Esophagus muscularis mucosa (tissue), 4 donors: ENCODE measurements around the gene ZNF672. TPM values are rescaled to one million over a fixed set of nuclear protein-coding genes. Genes with fewer than 3 reads are reported as not detected.

ENCODE experiments used
- DNase-seq: peaks from one replicate; pipeline ENCODE4 v3.0.0-alpha.2; 2017; ENCODE audit errors: extremely low spot score
- H3K27ac ChIP-seq, 4 donors: fragments of 200-600 bp; sonication (generic); replicated peaks in 1 of 4; 1 replicate in 3 of 4; 2 replicates in 1 of 4; pipeline ENCODE4 v1.5.1; 2016 to 2019; ENCODE audit warnings: mild to moderate bottlenecking in 1 of 4
- H3K27me3 ChIP-seq, 4 donors: fragments of 200-600 bp; sonication (generic); one replicate each; pipeline versions ENCODE4 v1.5.1 to v1.6.0; 2016 to 2019
- H3K36me3 ChIP-seq, 4 donors: fragments of 200-600 bp; sonication (generic); one replicate each; pipeline ENCODE4 v1.5.1; 2016 to 2019
- H3K4me1 ChIP-seq, 4 donors: fragments of 200-600 bp; sonication (generic); one replicate each; pipeline ENCODE4 v1.5.1; 2016 to 2019
- H3K4me3 ChIP-seq, 4 donors: fragments of 200-600 bp; sonication (generic); 1 replicate in 2 of 4; 2 replicates in 2 of 4; pipeline ENCODE4 v1.5.1; 2016 to 2019; ENCODE audit warnings: mild to moderate bottlenecking in 4 of 4, moderate library complexity in 1 of 4
- H3K9me3 ChIP-seq, 4 donors: fragments of 200-600 bp; sonication (generic); 1 replicate in 3 of 4; 2 replicates in 1 of 4; pipeline ENCODE4 v1.5.1; 2016 to 2019
- CTCF ChIP-seq, 3 experiments: fragments of 200-600 bp in 2 of 3; fragments of 450-650 bp in 1 of 3; sonication (generic) in 2 of 3; IDR thresholded peaks; one replicate each; pipeline ENCODE4 v1.5.1; 2017 to 2019; ENCODE audit warnings: antibody characterized with exemption in 3 of 3, mild to moderate bottlenecking in 2 of 3, moderate library complexity in 1 of 3
- EP300 ChIP-seq: sonication (generic); formaldehyde crosslinking; IDR thresholded peaks from one replicate; pipeline ENCODE4 v1.6.1; 2017; ENCODE audit warnings: antibody characterized with exemption
- POLR2A ChIP-seq: fragments of 450-650 bp; IDR thresholded peaks from one replicate; pipeline ENCODE4 v1.6.1; 2017; ENCODE audit warnings: antibody characterized with exemption, moderate library complexity, mild to moderate bottlenecking, low read depth
- POLR2AphosphoS5 ChIP-seq, 2 donors: sonication (generic); formaldehyde crosslinking; IDR thresholded peaks; one replicate each; pipeline ENCODE4 v1.6.1; 2017; ENCODE audit warnings: antibody characterized with exemption in 2 of 2
- WGBS: methylation state at CpG from one replicate; pipeline ENCODE4 v1.1.5; 2018; 5-methylcytosine and 5-hydroxymethylcytosine counted together
- intact Hi-C: fragments of 100-400 bp; cut with DNase I; formaldehyde crosslinking; loops from one replicate; pipeline ENCODE4 v1.15.1; 2023
- total RNA-seq, 4 donors: library from RNA; depleted of rRNA; stranded (reverse); fragments of >200 nt; gene quantifications; one replicate each; pipeline versions ENCODE4 v1.1.0 to v1.2.1, GENCODE V29; 2016

Gene ZNF672
- total RNA-seq, 4 donors from 2014 or later = 30.3 to 46.4 (median 39.3) TPM

DNA sequence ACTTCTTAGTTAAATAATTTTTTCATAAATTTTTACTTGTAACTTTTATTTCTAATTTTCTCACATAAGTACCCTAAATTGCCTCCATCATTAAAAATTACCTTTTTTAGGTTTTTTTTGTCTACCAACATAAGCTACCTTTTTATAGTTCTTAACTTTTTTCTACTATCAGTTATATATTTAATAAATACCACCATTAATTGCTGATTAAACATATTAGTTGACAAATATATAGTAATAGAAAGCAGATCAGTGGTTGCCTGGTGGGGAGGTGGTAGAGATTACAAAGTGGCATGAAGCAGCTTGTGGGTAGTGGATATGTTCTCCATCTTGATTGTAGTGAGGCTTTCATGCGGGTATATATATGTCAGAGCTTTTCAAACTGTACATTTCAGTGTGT is 6.2 kb upstream of the ZNF672 start:
- Histone ChIP-seq H3K9me3 (no peaks in the 10 kb centered on the region), H3K36me3 (no peaks in the 10 kb centered on the region), H3K4me3 (no peak overlapping the region), H3K27me3 (peaks cover 0 to 12% (median 0%) of the 10 kb centered on the region in 4 donors), H3K27ac (no peak overlapping the region), H3K4me1 (peaks cover 4 to 8% (median 6%) of the 10 kb centered on the region in 4 donors)
- intact Hi-C loops = no loop called here
- no peak for DNase-seq
- WGBS = 89% methylated on average over 1 of the region's 1 CpG
- no peak for TF ChIP-seq EP300
- TF ChIP-seq POLR2AphosphoS5 (IDR thresholded peaks at IDR 0.05) = no peak
- no peak for TF ChIP-seq POLR2A
- TF ChIP-seq CTCF (IDR thresholded peaks at IDR 0.05) = no peak

DNA sequence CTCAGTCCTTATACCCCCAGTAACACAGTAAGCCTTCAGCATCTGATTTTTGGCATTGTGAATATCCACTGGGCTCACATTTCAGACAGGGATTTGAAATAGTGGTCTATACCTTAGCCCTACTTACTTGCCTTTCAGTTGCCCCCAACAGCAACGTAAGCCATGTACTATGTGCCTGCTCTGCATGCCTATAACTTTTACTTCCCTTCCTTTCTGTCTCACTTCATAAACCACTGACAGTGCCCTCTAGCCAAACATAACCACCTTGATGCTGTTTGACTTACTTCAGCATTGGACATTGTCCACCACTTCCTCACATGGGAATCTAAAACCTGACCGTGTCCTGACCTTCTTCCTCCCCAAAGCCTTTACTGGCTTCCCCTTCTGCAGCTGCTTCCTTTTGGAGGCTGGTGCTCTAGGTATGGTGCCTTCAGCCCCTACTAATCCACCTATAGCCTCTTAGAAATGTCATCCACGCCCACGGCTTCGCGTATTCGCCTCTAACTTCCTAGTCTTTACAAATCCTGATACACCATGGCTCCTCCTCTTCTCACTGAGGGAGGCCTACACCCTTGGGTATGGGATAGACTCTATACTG is 3.6 kb upstream of the ZNF672 start:
- intact Hi-C loops = no loop called here
- 55% methylated on average over 7 of the region's 7 CpGs for WGBS

DNA sequence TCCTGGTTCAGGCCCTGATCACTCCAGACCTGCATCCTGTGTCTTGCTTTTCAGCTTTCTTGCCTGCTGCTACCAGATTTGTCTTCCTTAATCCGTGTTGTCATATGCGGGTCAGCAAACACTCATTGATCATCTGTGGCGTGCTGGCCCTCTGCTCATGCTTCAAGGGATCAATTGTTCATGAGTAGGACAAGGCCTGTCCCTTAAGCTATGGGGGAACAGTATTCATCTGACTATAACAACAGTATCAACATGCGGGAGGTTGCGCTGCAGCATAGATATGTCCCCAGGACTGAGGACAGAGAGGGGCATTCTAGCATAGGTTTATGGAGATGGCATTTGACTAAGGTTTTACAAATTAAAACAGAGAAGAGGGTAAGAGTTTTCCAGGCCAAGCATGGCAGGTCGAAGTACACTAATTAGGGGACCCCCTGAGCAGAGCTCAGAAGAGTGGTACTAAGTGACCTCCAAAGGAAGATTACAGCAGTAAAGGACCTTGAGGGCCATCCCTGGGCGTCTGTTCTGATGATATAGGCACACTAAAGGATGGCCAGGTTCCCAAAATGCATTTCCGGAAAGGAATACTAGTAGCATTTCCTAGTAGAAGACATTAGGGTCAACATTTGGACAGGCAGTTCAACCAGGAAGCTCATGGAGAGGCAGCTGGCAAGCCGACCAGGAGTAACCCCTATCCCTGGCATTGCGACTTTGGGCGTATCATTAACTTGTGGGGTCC is 811 bp upstream of the ZNF672 start:
- Histone ChIP-seq H3K27ac (peak overlapping the region; percentile 98 to 100 (median 100)), H3K4me1 (peaks cover 39 to 42% (median 41%) of the 10 kb centered on the region in 4 donors), H3K27me3 (peaks cover 0 to 12% (median 0%) of the 10 kb centered on the region in 4 donors), H3K36me3 (no peaks in the 10 kb centered on the region), H3K9me3 (no peaks in the 10 kb centered on the region), H3K4me3 (peak overlapping the region; percentile 87 to 94 (median 94))
- TF ChIP-seq CTCF (IDR thresholded peaks at IDR 0.05) (no peak), EP300 (no peak), POLR2AphosphoS5 (IDR thresholded peaks at IDR 0.05) (no peak), POLR2A (no peak)
- 52% methylated on average over 11 of the region's 11 CpGs for WGBS
- DNase-seq = no peak
- intact Hi-C loops = no loop called here

More for the DNA sequence above, 3.6 kb upstream of the ZNF672 start:
- Histone ChIP-seq H3K9me3 (no peaks in the 10 kb centered on the region), H3K36me3 (no peaks in the 10 kb centered on the region), H3K4me3 (no peak overlapping the region), H3K27ac (no peak overlapping the region), H3K27me3 (peaks cover 0 to 12% (median 0%) of the 10 kb centered on the region in 4 donors), H3K4me1 (peaks cover 11 to 14% (median 13%) of the 10 kb centered on the region in 4 donors)
- no peak for DNase-seq
- TF ChIP-seq POLR2A (no peak), EP300 (no peak), POLR2AphosphoS5 (IDR thresholded peaks at IDR 0.05) (peak in 1 of 2 donors; percentile 28), CTCF (IDR thresholded peaks at IDR 0.05) (no peak)

DNA sequence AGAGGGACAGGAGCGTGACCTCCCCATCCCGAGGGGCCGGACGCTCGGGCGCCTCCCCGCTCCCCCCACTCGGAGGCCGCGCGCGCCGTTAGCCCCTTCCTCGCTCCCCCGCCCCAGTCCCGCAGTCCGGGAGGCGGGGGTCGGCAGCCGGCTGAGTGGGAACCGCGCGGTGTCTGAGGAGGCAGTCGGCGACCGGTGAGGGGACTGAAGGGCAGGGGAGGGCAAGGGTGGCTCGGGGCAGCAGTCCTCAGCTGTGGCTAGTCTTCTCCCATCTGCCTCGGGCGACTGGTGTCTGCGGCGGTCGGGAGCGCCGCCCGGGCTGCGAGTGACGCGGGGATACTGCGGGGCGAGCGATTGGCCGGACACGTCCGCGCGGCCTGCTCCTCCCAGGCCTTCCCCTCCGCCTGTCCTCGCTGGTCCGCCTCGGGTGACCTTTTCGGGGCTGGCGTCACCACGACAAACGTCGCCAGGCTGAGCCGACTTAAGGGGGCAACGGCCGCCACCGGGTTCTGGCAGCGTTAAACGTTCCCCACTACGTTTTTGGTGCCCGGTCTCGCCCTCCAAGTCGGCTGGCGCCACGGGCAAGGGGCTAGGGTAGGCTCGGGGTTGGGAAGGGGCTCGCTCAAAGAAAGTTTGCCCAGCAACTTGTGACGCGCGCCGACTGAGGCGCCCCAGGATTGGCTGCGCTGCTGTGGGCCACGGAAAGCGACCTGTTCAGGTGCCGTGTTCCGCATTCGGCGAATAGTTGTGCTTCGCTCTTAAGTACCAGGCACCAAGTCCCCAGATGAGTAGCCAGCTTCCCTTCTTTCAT is 538 bp downstream of the ZNF672 start:
- Histone ChIP-seq H3K4me3 (peak overlapping the region; percentile 87 to 94 (median 94)), H3K27me3 (peaks cover 0 to 12% (median 0%) of the 10 kb centered on the region in 4 donors), H3K36me3 (peaks cover 0 to 4% (median 0%) of the 10 kb centered on the region in 4 donors), H3K27ac (peak overlapping the region; percentile 98 to 100 (median 100)), H3K4me1 (peaks cover 52 to 54% (median 53%) of the 10 kb centered on the region in 4 donors), H3K9me3 (no peaks in the 10 kb centered on the region)
- peak; percentile 97 for DNase-seq
- TF ChIP-seq EP300 (no peak), CTCF (IDR thresholded peaks at IDR 0.05) (no peak), POLR2AphosphoS5 (IDR thresholded peaks at IDR 0.05) (peak; percentile 59 to 96), POLR2A (peak; percentile 83)
- WGBS = 1% methylated on average over 24 of the region's 82 CpGs
- intact Hi-C loops = no loop called here
